Stomach (tissue), 9 donors: Measurements from ENCODE around the gene OR5D16. TPM values are rescaled to one million over a fixed set of nuclear protein-coding genes. Genes with fewer than 3 reads are reported as not detected.
"Not testable (repeated sequence)": the region's sequence is repeated elsewhere in the genome, so short reads cannot be mapped to it uniquely, and the experiment has no call there.

Experiments
- DNase-seq, 2 donors: peaks; one replicate each; pipeline versions ENCODE4 v3.0.0 to v3.0.0-alpha.2; 2013 to 2019
- H3K27ac ChIP-seq, 5 donors: fragments of 200-600 bp in 4 of 5; sonication (generic) in 4 of 5; one replicate each; pipeline ENCODE4 v1.5.1; 2013 to 2019; ENCODE audit warnings: mild to moderate bottlenecking in 1 of 5, moderate library complexity in 1 of 5
- H3K27me3 ChIP-seq, 3 donors: fragments of 200-600 bp; sonication (generic); one replicate each; pipeline ENCODE4 v1.5.1; 2017 to 2019; ENCODE audit warnings: mixed run types in 1 of 3
- H3K36me3 ChIP-seq, 4 donors: fragments of 200-600 bp; sonication (generic); 1 replicate in 3 of 4; 2 replicates in 1 of 4; pipeline ENCODE4 v1.5.1; 2016 to 2019
- H3K4me1 ChIP-seq, 4 donors: fragments of 200-600 bp; sonication (generic); one replicate each; pipeline ENCODE4 v1.5.1; 2016 to 2019
- H3K4me3 ChIP-seq, 4 donors: fragments of 200-600 bp; sonication (generic) in 3 of 4; one replicate each; pipeline ENCODE4 v1.5.1; 2016 to 2019; ENCODE audit warnings: mild to moderate bottlenecking in 1 of 4
- H3K9me3 ChIP-seq, 4 donors: fragments of 200-600 bp; sonication (generic); one replicate each; pipeline ENCODE4 v1.5.1; 2016 to 2019
- WGBS, 5 donors: extraction: QIAGEN DNeasy Blood & Tissue Kit in 3 of 5; methylation state at CpG; one replicate each; pipeline versions ENCODE4 v1.1.5 to v1.1.7; 2013 to 2018; 5-methylcytosine and 5-hydroxymethylcytosine counted together
- intact Hi-C: fragments of 100-400 bp; cut with DNase I; formaldehyde crosslinking; loops from one replicate; pipeline ENCODE4 v1.15.1; 2023; ENCODE audit warnings: low total_unique reads
- polyA plus RNA-seq, 3 donors: library from polyadenylated mRNA; stranded (reverse); fragments of 200-250 nt; gene quantifications; one replicate each; pipeline ENCODE4 v1.2.3, GENCODE V29; 2013
- small RNA-seq, 4 donors: library from RNA; depleted of rRNA; stranded (forward); fragments of <200 nt; gene quantifications; one replicate each; pipeline ENCODE3, GENCODE V24; 2016
- total RNA-seq, 5 donors: library from RNA; depleted of rRNA; stranded (reverse); fragments of >200 nt; gene quantifications; one replicate each; pipeline versions ENCODE4 v1.1.0 to v1.2.3, GENCODE V29; 2014 to 2016
- donor health status: healthy with polysubstance abuse.
- donor health status: Bipolar disorder and iron deficiency.
- donor health status: healthy.

The OR5D16 gene
- total and polyA plus RNA-seq, 8 donors: not detected

DNA sequence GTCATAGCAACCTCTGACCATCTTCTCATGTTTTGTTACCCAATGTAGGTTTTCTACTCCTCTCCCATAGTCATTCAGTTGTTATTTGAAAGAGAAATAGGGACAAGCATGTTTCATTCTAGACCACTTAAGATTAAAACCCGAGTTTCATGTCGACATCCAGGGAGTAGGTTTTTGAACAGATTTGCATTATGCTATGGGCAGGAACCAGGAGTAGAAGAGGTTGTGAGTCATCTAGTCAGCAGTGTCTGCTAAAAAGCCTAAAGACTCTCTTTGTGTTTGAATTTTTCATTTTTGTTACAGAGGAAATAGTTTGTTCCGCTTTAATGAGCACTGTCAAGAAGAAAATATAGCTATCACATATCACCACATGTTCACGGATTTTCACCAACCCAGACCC is 46.4 kb downstream of the OR5D16 start:
- DNase-seq, intact Hi-C loops, H3K4me1 ChIP-seq, H3K27ac ChIP-seq, H3K36me3 ChIP-seq, H3K4me3 ChIP-seq, H3K27me3 ChIP-seq, H3K9me3 ChIP-seq: not testable (repeated sequence)
- WGBS, 5 donors: 84 to 86% (median 86%) methylated on average over 4 of the region's 4 CpGs

DNA sequence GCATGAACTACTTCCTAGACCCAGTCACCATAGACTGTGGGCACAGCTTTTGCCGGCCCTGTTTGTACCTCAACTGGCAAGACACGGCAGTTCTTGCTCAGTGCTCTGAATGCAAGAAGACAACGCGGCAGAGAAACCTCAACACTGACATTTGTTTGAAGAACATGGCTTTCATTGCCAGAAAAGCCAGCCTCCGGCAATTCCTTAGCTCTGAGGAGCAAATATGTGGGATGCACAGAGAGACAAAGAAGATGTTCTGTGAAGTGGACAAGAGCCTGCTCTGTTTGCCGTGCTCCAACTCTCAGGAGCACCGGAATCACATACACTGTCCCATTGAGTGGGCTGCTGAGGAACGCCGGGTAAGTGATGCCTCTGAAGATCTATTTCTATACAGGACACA is 46.9 kb downstream of the OR5D16 start:
- H3K36me3 ChIP-seq, H3K27me3 ChIP-seq, H3K27ac ChIP-seq, intact Hi-C loops, H3K4me1 ChIP-seq, H3K4me3 ChIP-seq, H3K9me3 ChIP-seq, DNase-seq: not testable (repeated sequence)
- 83 to 93% (median 87%) methylated on average over 9 of the region's 9 CpGs for WGBS, 5 donors

Small RNA genes lying within 50 kb of the gene (small RNA-seq; reads per million reads assigned to genes)
- gene AC036111.3: 0 reads per million in 4 donors

Other genes starting within 250 kb of the OR5D16 start
- gene OR4C11, start 231.1 kb upstream of the OR5D16 start, total RNA-seq: not detected
- not detected for gene OR4C11, start 231.1 kb upstream of the OR5D16 start, polyA plus RNA-seq
- not detected for gene OR4P4, start 203.6 kb upstream of the OR5D16 start, total RNA-seq
- not detected for gene OR4P4, start 203.6 kb upstream of the OR5D16 start, polyA plus RNA-seq
- not detected for gene OR4S2, start 190.4 kb upstream of the OR5D16 start, total RNA-seq
- gene OR4S2, start 190.4 kb upstream of the OR5D16 start, polyA plus RNA-seq: not detected
- gene OR4C6, start 176.6 kb upstream of the OR5D16 start, total RNA-seq: not detected
- not detected for gene OR4C6, start 176.6 kb upstream of the OR5D16 start, polyA plus RNA-seq
- gene OR5D13, start 65.3 kb upstream of the OR5D16 start, total RNA-seq: under 1 TPM in 1 of 5 donors, not detected in 4; 0.73 TPM
- gene OR5D13, start 65.3 kb upstream of the OR5D16 start, polyA plus RNA-seq: not detected
- gene OR5D14, start 43.2 kb upstream of the OR5D16 start, total RNA-seq: not detected
- gene OR5D14, start 43.2 kb upstream of the OR5D16 start, polyA plus RNA-seq: not detected
- under 1 TPM in 1 of 5 donors, not detected in 4; 0.37 TPM for gene OR5L1, start 27.4 kb upstream of the OR5D16 start, total RNA-seq
- not detected for gene OR5L1, start 27.4 kb upstream of the OR5D16 start, polyA plus RNA-seq
- gene OR5D18, start 19.1 kb upstream of the OR5D16 start, total RNA-seq: not detected
- not detected for gene OR5D18, start 19.1 kb upstream of the OR5D16 start, polyA plus RNA-seq
- not detected for gene OR5L2, start 11.5 kb upstream of the OR5D16 start, total RNA-seq
- not detected for gene OR5L2, start 11.5 kb upstream of the OR5D16 start, polyA plus RNA-seq
- gene TRIM51, start 44.5 kb downstream of the OR5D16 start, total RNA-seq: not detected
- not detected for gene TRIM51, start 44.5 kb downstream of the OR5D16 start, polyA plus RNA-seq
- gene OR5W2, start 75.8 kb downstream of the OR5D16 start, total RNA-seq: not detected
- gene OR5W2, start 75.8 kb downstream of the OR5D16 start, polyA plus RNA-seq: not detected
- not detected for gene OR5I1, start 97.6 kb downstream of the OR5D16 start, total RNA-seq
- not detected for gene OR5I1, start 97.6 kb downstream of the OR5D16 start, polyA plus RNA-seq
- not detected for gene OR10AG1, start 131.2 kb downstream of the OR5D16 start, total RNA-seq
- gene OR10AG1, start 131.2 kb downstream of the OR5D16 start, polyA plus RNA-seq: not detected
- gene OR5F1, start 155.9 kb downstream of the OR5D16 start, total RNA-seq: not detected
- not detected for gene OR5F1, start 155.9 kb downstream of the OR5D16 start, polyA plus RNA-seq
- not detected for gene OR5AS1, start 188.9 kb downstream of the OR5D16 start, total RNA-seq
- gene OR5AS1, start 188.9 kb downstream of the OR5D16 start, polyA plus RNA-seq: not detected